ENCODE measurements around the gene ARG2. TPM values are rescaled to one million over a fixed set of nuclear protein-coding genes. Genes with fewer than 3 reads are reported as not detected.

The ARG2 gene
- 1.8 and 2.6 TPM in 2 replicates for total RNA-seq (2012; rRNA removed)

DNA sequence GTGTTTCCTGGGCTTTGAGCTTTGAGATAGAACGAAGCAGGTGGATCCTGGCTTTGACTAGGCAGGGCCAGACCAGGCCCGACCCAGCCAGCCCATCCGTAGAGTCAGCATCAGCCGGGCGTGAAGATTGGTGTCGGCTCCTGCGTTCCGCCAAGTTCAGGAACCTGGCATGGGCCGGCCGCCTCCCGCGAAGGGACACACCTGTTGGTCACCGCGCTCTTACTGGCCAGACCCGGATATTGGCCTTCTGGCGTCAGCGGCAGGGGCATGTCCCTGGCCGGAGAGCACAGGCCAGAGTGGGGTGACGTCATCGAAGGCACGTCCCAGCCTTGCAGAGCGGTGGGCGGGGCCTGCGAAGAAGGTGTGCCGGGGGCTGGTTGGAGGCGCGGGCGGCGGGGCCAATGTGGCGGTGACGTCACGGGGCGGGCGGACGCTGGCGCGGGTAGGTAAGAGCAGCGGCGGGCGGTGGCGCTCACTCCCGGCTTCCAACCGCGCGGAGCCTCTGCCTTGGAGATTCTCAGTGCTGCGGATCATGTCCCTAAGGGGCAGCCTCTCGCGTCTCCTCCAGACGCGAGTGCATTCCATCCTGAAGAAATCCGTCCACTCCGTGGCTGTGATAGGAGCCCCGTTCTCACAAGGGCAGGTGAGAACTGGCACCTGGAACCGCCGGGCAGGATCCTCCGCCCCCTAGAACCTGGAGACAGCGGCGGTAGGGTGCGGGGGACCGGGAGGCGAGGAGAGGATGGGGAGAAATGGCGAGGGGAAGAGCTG lies at the start of gene ARG2:
Gene ARG2, plus strand, starts transcription at position 475 of the 771 bp plus-strand sequence. Its CDS starts 58 bp downstream, at position 533.
- Histone ChIP-seq H3K4me2 (ENCODE audit: low read length) (peak within 1 kb of the TSS; percentile 99), H3K4me3 (ENCODE audit: low read length) (peak within 1 kb of the TSS; percentile 86), H3K9me3 (replicated peaks; ENCODE audit: low read length) (no peaks in the 10 kb centered on the region), H3K4me1 (ENCODE audit: control insufficient read depth, insufficient read depth, low read length) (peaks cover 24% of the 10 kb centered on the region), H3K27me3 (ENCODE audit: control insufficient read depth, insufficient read depth, low read length) (peaks cover 9% of the 10 kb centered on the region), H3K9ac (ENCODE audit: low read depth, low read length) (peak within 1 kb of the TSS; percentile 44), H3K36me3 (ENCODE audit: insufficient read depth, low read length) (no peaks in the 10 kb centered on the region)

GRCh38 chr14:67570453-67570852 lies 49.3 kb upstream of the ARG2 start:
- Histone ChIP-seq H3K9ac (ENCODE audit: low read depth, low read length) (no peak overlapping the region), H3K4me1 (ENCODE audit: control insufficient read depth, insufficient read depth, low read length) (peaks cover 4% of the 10 kb centered on the region), H3K36me3 (ENCODE audit: insufficient read depth, low read length) (no peaks in the 10 kb centered on the region), H3K9me3 (replicated peaks; ENCODE audit: low read length) (no peaks in the 10 kb centered on the region), H3K27me3 (ENCODE audit: control insufficient read depth, insufficient read depth, low read length) (peaks cover 10% of the 10 kb centered on the region), H3K4me2 (ENCODE audit: low read length) (no peak overlapping the region), H3K4me3 (ENCODE audit: low read length) (no peak overlapping the region)

DNA sequence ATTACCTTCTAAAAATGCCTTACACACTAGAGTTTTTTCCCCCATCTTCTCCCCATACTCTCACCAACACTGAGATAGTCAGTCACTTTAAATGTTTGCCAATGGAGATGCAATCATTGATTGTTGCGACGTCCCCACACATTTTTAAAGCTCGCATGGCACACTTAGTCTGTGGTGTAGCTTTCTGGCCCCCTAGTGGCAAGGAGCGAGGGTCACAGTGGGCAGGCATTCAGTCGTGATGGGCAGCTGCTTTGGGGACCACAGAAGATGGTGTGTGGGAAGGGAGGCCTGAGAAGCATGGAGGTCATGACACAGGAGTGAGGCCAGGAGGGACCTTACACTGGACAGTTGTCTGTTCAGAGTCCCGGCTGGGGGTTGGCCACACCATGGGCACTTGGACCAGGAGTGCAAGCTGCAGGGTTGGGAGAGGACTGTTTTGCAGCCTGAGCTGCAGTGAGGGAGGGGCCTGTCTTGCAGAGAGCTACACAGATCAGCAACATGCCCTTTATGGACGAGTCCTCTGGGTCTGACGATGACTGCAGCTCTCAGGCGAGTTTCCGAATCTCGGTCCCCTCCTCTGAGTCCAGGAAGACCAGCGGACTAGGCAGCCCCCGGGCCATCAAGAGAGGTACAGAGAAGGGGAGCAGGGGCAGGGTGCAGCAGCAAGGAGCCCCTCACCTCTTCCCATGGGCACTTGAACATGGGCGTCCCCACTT lies 48.3 kb upstream of the ARG2 start:
- H3K4me1 ChIP-seq (ENCODE audit: control insufficient read depth, insufficient read depth, low read length), result peaks cover 4% of the 10 kb centered on the region
- no peak overlapping the region for H3K9ac ChIP-seq (ENCODE audit: low read depth, low read length)
- no peaks in the 10 kb centered on the region for H3K36me3 ChIP-seq (ENCODE audit: insufficient read depth, low read length)
- peaks cover 13% of the 10 kb centered on the region for H3K27me3 ChIP-seq (ENCODE audit: control insufficient read depth, insufficient read depth, low read length)
- no peak overlapping the region for H3K4me2 ChIP-seq (ENCODE audit: low read length)
- no peaks in the 10 kb centered on the region for H3K9me3 ChIP-seq (replicated peaks; ENCODE audit: low read length)
- no peak overlapping the region for H3K4me3 ChIP-seq (ENCODE audit: low read length)

DNA sequence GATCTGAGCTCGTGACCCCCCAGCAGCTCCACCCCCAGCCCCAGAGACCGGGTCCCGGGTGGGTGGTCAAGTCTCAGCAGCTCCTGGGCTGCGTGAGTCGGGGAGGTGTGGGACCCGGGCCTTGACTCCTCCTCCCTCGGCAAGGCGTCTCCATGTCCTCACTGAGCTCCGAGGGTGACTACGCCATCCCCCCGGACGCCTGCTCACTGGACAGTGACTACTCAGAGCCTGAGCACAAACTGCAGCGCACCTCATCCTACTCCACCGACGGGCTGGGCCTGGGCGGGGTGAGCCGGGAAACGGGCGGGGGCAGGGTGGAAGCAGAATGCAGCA lies 47.8 kb upstream of the ARG2 start:
- Histone ChIP-seq H3K9ac (ENCODE audit: low read depth, low read length) (no peak overlapping the region), H3K4me2 (ENCODE audit: low read length) (no peak overlapping the region), H3K4me3 (ENCODE audit: low read length) (no peak overlapping the region), H3K9me3 (replicated peaks; ENCODE audit: low read length) (no peaks in the 10 kb centered on the region), H3K36me3 (ENCODE audit: insufficient read depth, low read length) (no peaks in the 10 kb centered on the region), H3K27me3 (ENCODE audit: control insufficient read depth, insufficient read depth, low read length) (peaks cover 16% of the 10 kb centered on the region), H3K4me1 (ENCODE audit: control insufficient read depth, insufficient read depth, low read length) (peaks cover 4% of the 10 kb centered on the region)

- Histone ChIP-seq H3K4me2 (ENCODE audit: low read length) (no peak overlapping the region), H3K27me3 (ENCODE audit: control insufficient read depth, insufficient read depth, low read length) (peaks cover 12% of the 10 kb centered on the region), H3K36me3 (ENCODE audit: insufficient read depth, low read length) (no peaks in the 10 kb centered on the region), H3K9ac (ENCODE audit: low read depth, low read length) (no peak overlapping the region), H3K9me3 (replicated peaks; ENCODE audit: low read length) (no peaks in the 10 kb centered on the region), H3K4me3 (ENCODE audit: low read length) (no peak overlapping the region), H3K4me1 (ENCODE audit: control insufficient read depth, insufficient read depth, low read length) (no peaks in the 10 kb centered on the region)
Observed at GRCh38 chr14:67572608-67573007, 47.1 kb upstream of the ARG2 start.

DNA sequence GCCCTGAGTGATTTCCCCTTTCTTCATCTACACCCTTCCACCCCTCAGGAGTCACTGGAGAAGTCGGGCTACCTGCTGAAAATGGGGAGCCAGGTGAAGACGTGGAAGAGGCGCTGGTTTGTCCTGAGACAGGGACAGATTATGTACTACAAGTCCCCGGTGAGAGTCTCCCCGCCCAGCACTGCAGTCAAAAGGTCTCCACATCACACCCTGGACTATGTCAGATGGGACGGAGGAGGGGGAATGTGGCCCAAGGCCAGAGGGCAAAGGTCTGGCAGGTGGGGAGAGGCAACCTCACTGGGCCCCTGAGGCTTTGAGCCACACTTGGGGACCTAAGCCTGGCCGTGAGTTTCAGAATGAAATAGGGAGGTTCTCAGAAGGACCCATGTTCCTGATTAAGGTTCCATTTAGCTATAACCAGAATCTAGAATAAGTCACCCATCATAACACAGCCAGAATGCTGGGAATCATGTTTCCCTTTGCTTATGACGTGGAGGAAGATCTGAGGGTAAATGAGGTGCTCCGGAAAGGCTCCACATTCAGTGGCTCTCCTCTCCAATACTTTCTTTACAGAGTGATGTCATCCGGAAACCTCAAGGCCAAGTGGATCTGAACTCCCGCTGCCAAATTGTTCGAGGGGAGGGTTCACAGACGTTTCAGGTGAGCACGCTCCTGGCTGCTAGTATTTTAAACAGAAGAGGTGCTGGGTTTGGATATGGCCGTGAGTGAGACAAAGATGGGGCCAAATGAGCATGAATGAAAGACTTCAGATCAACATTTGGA lies 46.3 kb upstream of the ARG2 start:
- Histone ChIP-seq H3K9me3 (replicated peaks; ENCODE audit: low read length) (no peaks in the 10 kb centered on the region), H3K27me3 (ENCODE audit: control insufficient read depth, insufficient read depth, low read length) (peaks cover 12% of the 10 kb centered on the region), H3K4me3 (ENCODE audit: low read length) (no peak overlapping the region), H3K4me1 (ENCODE audit: control insufficient read depth, insufficient read depth, low read length) (no peaks in the 10 kb centered on the region), H3K9ac (ENCODE audit: low read depth, low read length) (no peak overlapping the region), H3K36me3 (ENCODE audit: insufficient read depth, low read length) (no peaks in the 10 kb centered on the region), H3K4me2 (ENCODE audit: low read length) (no peak overlapping the region)

DNA sequence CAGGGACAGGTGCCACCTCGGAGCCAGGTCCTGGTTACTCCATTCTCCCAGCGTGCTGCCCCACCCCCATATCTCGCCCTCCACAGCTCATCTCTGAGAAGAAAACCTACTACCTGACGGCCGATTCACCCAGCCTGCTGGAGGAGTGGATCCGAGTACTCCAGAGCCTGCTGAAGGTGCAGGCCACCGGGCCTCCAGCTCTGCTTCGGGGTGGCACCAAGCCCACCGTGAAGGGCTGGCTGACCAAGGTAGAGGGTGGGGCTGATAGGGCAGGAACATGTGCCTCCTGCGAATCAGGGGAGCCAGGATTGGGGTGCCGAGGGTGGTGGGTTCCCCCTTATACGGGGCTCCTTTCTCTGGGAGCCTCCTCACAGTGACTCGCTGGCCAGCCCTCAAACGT lies 45.6 kb upstream of the ARG2 start:
- Histone ChIP-seq H3K9ac (ENCODE audit: low read depth, low read length) (no peak overlapping the region), H3K4me2 (ENCODE audit: low read length) (no peak overlapping the region), H3K4me3 (ENCODE audit: low read length) (no peak overlapping the region), H3K9me3 (replicated peaks; ENCODE audit: low read length) (no peaks in the 10 kb centered on the region), H3K27me3 (ENCODE audit: control insufficient read depth, insufficient read depth, low read length) (peaks cover 14% of the 10 kb centered on the region), H3K4me1 (ENCODE audit: control insufficient read depth, insufficient read depth, low read length) (no peaks in the 10 kb centered on the region), H3K36me3 (ENCODE audit: insufficient read depth, low read length) (no peaks in the 10 kb centered on the region)

DNA sequence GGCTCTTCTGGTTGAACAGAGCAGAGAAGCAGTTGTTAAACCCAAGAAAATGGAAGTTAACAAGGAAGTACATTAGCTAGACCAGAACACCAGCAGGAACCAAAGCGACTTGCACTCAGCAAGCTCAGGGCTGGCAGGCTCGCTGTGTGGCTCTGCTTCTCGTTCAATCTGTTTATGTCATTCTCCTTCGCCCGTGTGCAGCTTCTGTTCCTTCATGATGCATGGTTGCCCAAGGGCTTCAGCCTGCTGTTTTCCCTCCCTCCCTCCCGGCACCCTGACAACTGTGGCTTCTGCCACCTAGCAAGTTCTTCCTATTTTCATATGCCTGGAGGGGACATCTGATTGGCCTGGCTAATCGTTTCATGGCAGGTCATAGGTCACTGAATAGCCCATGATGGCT lies 44.9 kb upstream of the ARG2 start:
- Histone ChIP-seq H3K4me1 (ENCODE audit: control insufficient read depth, insufficient read depth, low read length) (no peaks in the 10 kb centered on the region), H3K9me3 (replicated peaks; ENCODE audit: low read length) (no peaks in the 10 kb centered on the region), H3K4me3 (ENCODE audit: low read length) (no peak overlapping the region), H3K9ac (ENCODE audit: low read depth, low read length) (no peak overlapping the region), H3K36me3 (ENCODE audit: insufficient read depth, low read length) (no peaks in the 10 kb centered on the region), H3K27me3 (ENCODE audit: control insufficient read depth, insufficient read depth, low read length) (peaks cover 21% of the 10 kb centered on the region), H3K4me2 (ENCODE audit: low read length) (no peak overlapping the region)

GRCh38 chr14:67575684-67576083 lies 44.0 kb upstream of the ARG2 start:
- Histone ChIP-seq H3K9ac (ENCODE audit: low read depth, low read length) (no peak overlapping the region), H3K36me3 (ENCODE audit: insufficient read depth, low read length) (no peaks in the 10 kb centered on the region), H3K4me3 (ENCODE audit: low read length) (no peak overlapping the region), H3K27me3 (ENCODE audit: control insufficient read depth, insufficient read depth, low read length) (peaks cover 27% of the 10 kb centered on the region), H3K9me3 (replicated peaks; ENCODE audit: low read length) (no peaks in the 10 kb centered on the region), H3K4me1 (ENCODE audit: control insufficient read depth, insufficient read depth, low read length) (no peaks in the 10 kb centered on the region), H3K4me2 (ENCODE audit: low read length) (no peak overlapping the region)

DNA sequence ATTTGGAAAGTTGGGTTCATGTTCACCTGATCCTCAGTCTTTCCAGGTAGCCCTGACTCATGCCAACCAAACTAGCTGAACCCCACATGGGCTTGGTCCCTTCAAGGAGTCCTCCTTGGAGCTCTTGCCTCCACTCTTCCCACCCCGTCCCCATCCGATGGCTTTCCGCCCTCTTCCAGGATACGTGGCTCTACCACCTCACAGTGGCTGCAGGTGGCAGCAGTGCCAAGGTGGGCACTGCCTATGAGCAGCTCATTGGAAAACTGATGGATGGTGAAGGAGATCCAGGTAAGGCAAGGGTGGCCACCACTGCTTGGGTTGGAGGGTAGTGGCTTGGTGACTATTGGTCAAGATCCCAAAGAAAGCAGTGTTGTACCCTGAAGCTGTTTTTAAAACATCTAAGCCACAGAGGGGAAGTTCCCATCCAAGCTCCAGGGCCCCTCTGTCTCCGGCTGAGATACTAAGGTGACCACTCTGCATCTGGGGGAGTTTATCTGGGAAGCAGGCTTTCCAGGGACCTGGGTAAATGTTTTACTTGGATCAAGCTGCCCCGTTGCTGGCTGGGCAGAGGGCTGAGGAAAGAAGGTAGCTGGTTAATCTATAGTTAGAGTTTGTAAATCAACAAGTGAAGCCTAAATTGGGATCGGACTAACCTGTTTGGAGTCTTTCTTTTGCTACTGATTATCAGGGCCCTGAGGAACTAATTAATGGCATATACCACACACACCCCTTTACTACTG lies 43.3 kb upstream of the ARG2 start:
- H3K36me3 ChIP-seq (ENCODE audit: insufficient read depth, low read length), result no peaks in the 10 kb centered on the region
- H3K4me2 ChIP-seq (ENCODE audit: low read length), result no peak overlapping the region
- H3K9me3 ChIP-seq (replicated peaks; ENCODE audit: low read length), result no peaks in the 10 kb centered on the region
- H3K9ac ChIP-seq (ENCODE audit: low read depth, low read length), result no peak overlapping the region
- no peaks in the 10 kb centered on the region for H3K4me1 ChIP-seq (ENCODE audit: control insufficient read depth, insufficient read depth, low read length)
- no peak overlapping the region for H3K4me3 ChIP-seq (ENCODE audit: low read length)
- peaks cover 27% of the 10 kb centered on the region for H3K27me3 ChIP-seq (ENCODE audit: control insufficient read depth, insufficient read depth, low read length)

Data from skeletal muscle satellite cell (primary cell).